Mesendoderm (in vitro differentiated cells): Measurements from ENCODE around the gene MEIS1.

ENCODE experiments used
- DNase-seq: peaks from one replicate; pipeline ENCODE4 v3.0.0; 2013
- H2AK5ac ChIP-seq: 2 replicates; pipeline ENCODE4 v1.6.1; 2013; ENCODE audit warnings: low read length, inconsistent platforms
- H2BK120ac ChIP-seq: 2 replicates; pipeline ENCODE4 v1.6.1; 2013; ENCODE audit warnings: low read depth, mild to moderate bottlenecking, low read length, moderate library complexity, mixed read lengths
- H2BK15ac ChIP-seq: replicated peaks from 2 replicates; pipeline ENCODE4 v1.6.1; 2013; ENCODE audit warnings: low read depth, mild to moderate bottlenecking, moderate library complexity
- H2BK5ac ChIP-seq: 2 replicates; pipeline ENCODE4 v1.6.1; 2013; ENCODE audit warnings: low read length, inconsistent platforms
- H3K18ac ChIP-seq: 2 replicates; pipeline ENCODE4 v1.6.1; 2013; ENCODE audit warnings: mild to moderate bottlenecking, low read length, mixed read lengths
- H3K23ac ChIP-seq: one replicate; pipeline ENCODE4 v1.6.1; 2013; ENCODE audit warnings: low read length
- H3K27ac ChIP-seq: 2 replicates; pipeline ENCODE4 v1.5.1; 2013; ENCODE audit warnings: low read depth, mild to moderate bottlenecking, inconsistent platforms, low read length, moderate library complexity
- H3K27me3 ChIP-seq: 2 replicates; pipeline ENCODE4 v1.6.1; 2013; ENCODE audit warnings: low read length, control low read depth, mild to moderate bottlenecking, inconsistent platforms; ENCODE audit not compliant: insufficient read depth, poor library complexity
- H3K36me3 ChIP-seq: 2 replicates; pipeline ENCODE4 v1.6.1; 2013; ENCODE audit warnings: low read length, inconsistent platforms; ENCODE audit not compliant: control insufficient read depth, insufficient read depth
- H3K4ac ChIP-seq: one replicate; pipeline ENCODE4 v1.6.1; 2013; ENCODE audit warnings: low read depth, mild to moderate bottlenecking, low read length, moderate library complexity
- H3K4me1 ChIP-seq: 2 replicates; pipeline ENCODE4 v1.6.1; 2013; ENCODE audit warnings: low read depth, low read length, inconsistent platforms; ENCODE audit not compliant: control insufficient read depth
- H3K4me2 ChIP-seq: 2 replicates; pipeline ENCODE4 v1.6.1; 2013; ENCODE audit warnings: low read length
- H3K4me3 ChIP-seq: 2 replicates; pipeline ENCODE4 v1.5.1; 2013; ENCODE audit warnings: mild to moderate bottlenecking, low read length
- H3K56ac ChIP-seq: one replicate; pipeline ENCODE4 v1.6.1; 2013; ENCODE audit warnings: low read length
- H3K79me1 ChIP-seq: 2 replicates; pipeline ENCODE4 v1.6.1; 2013; ENCODE audit warnings: low read length, inconsistent platforms
- H3K79me2 ChIP-seq: 2 replicates; pipeline ENCODE4 v1.6.1; 2013; ENCODE audit warnings: mild to moderate bottlenecking, low read length; ENCODE audit not compliant: control insufficient read depth, insufficient read depth
- H3K9ac ChIP-seq: 2 replicates; pipeline ENCODE4 v1.6.1; 2013; ENCODE audit warnings: low read length, inconsistent platforms
- H4K5ac ChIP-seq: one replicate; pipeline ENCODE4 v1.6.1; 2013; ENCODE audit warnings: low read length
- H4K8ac ChIP-seq: one replicate; pipeline ENCODE4 v1.6.1; 2013; ENCODE audit warnings: low read depth, mild to moderate bottlenecking, control low read depth, low read length, moderate library complexity
- WGBS: extraction: QIAGEN DNeasy Blood & Tissue Kit; methylation state at CpG from one replicate; pipeline ENCODE4 v1.1.7; 2013; ENCODE audit warnings: low lambda C conversion rate, missing lambda C conversion rate; ENCODE audit not compliant: insufficient coverage; ENCODE audit errors: extremely low coverage; 5-methylcytosine and 5-hydroxymethylcytosine counted together

The MEIS1 gene

DNA sequence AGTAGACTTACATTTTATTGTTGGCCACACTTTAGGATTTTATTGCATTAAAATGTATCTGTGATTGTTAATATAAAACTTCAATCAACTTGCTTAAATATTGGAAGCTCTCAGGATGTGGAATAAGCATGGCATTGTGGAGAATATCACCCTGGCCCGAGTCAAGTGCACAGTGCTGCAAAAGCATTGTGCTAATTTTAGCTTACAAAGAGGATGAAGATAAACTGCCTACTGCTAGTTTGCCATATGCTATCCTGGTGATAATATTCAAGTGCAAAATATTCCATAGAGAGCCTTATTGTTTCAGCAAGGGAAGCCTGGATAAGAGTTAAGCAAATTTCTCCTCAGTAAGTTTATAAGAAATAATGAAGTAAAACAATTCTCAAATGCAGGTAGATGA lies 54.5 kb downstream of the MEIS1 start:
- no peaks in the 10 kb centered on the region for H3K79me1 ChIP-seq
- no peak overlapping the region for H3K56ac ChIP-seq
- WGBS, result no CpG with 5 or more reads among the region's 1 CpG

GRCh38 chr2:66490588-66491001 lies 55.7 kb downstream of the MEIS1 start:
- Histone ChIP-seq H3K36me3 (no peaks in the 10 kb centered on the region), H2BK15ac (no peak overlapping the region), H3K18ac (no peak overlapping the region), H3K4me3 (no peak overlapping the region), H3K79me1 (no peaks in the 10 kb centered on the region), H3K9ac (no peak overlapping the region), H3K27ac (no peak overlapping the region), H3K79me2 (no peaks in the 10 kb centered on the region), H3K27me3 (no peaks in the 10 kb centered on the region), H4K8ac (no peak overlapping the region), H3K4ac (no peak overlapping the region), H3K56ac (no peak overlapping the region), H2AK5ac (no peak overlapping the region), H2BK5ac (no peak overlapping the region), H3K4me2 (no peak overlapping the region), H3K4me1 (peaks cover 2% of the 10 kb centered on the region), H4K5ac (peak overlapping the region; percentile 16), H3K23ac (no peak overlapping the region), H2BK120ac (peak overlapping the region; percentile 38)
- WGBS, result no CpG with 5 or more reads among the region's 3 CpGs
- DNase-seq, result no peak

More for the DNA sequence above, 54.5 kb downstream of the MEIS1 start:
- H2BK5ac ChIP-seq, result no peak overlapping the region
- no peak overlapping the region for H3K27ac ChIP-seq
- no peak overlapping the region for H3K4ac ChIP-seq
- no peak overlapping the region for H3K18ac ChIP-seq
- H3K23ac ChIP-seq, result no peak overlapping the region
- H2AK5ac ChIP-seq, result no peak overlapping the region
- H3K79me2 ChIP-seq, result no peaks in the 10 kb centered on the region
- H3K4me2 ChIP-seq, result no peak overlapping the region
- no peak overlapping the region for H3K9ac ChIP-seq
- no peaks in the 10 kb centered on the region for H3K27me3 ChIP-seq
- no peak overlapping the region for H4K8ac ChIP-seq
- peaks cover 2% of the 10 kb centered on the region for H3K4me1 ChIP-seq
- DNase-seq, result no peak
- no peaks in the 10 kb centered on the region for H3K36me3 ChIP-seq
- no peak overlapping the region for H3K4me3 ChIP-seq
- no peak overlapping the region for H4K5ac ChIP-seq
- H2BK120ac ChIP-seq, result no peak overlapping the region
- H2BK15ac ChIP-seq, result no peak overlapping the region

GRCh38 chr2:66494708-66495107 lies 59.8 kb downstream of the MEIS1 start:
- Histone ChIP-seq H3K79me1 (no peaks in the 10 kb centered on the region), H3K18ac (no peak overlapping the region), H4K5ac (no peak overlapping the region), H3K36me3 (no peaks in the 10 kb centered on the region), H3K27ac (no peak overlapping the region), H3K4me2 (no peak overlapping the region), H2BK5ac (no peak overlapping the region), H3K27me3 (no peaks in the 10 kb centered on the region), H3K79me2 (no peaks in the 10 kb centered on the region), H3K23ac (no peak overlapping the region), H2BK120ac (no peak overlapping the region), H3K9ac (no peak overlapping the region), H3K56ac (no peak overlapping the region), H3K4me1 (peaks cover 2% of the 10 kb centered on the region), H2AK5ac (no peak overlapping the region), H2BK15ac (no peak overlapping the region), H4K8ac (no peak overlapping the region), H3K4ac (no peak overlapping the region), H3K4me3 (no peak overlapping the region)
- DNase-seq, result no peak
- WGBS, result no CpG with 5 or more reads among the region's 6 CpGs

- Histone ChIP-seq H3K36me3 (no peaks in the 10 kb centered on the region), H3K79me1 (no peaks in the 10 kb centered on the region), H4K8ac (no peak overlapping the region), H2AK5ac (no peak overlapping the region), H2BK15ac (no peak overlapping the region), H3K4me3 (no peak overlapping the region), H2BK120ac (no peak overlapping the region), H3K79me2 (no peaks in the 10 kb centered on the region), H3K18ac (no peak overlapping the region), H3K9ac (no peak overlapping the region), H3K4me1 (no peaks in the 10 kb centered on the region), H4K5ac (no peak overlapping the region), H3K4me2 (no peak overlapping the region), H3K27me3 (no peaks in the 10 kb centered on the region), H2BK5ac (no peak overlapping the region), H3K4ac (no peak overlapping the region), H3K56ac (no peak overlapping the region), H3K27ac (no peak overlapping the region), H3K23ac (no peak overlapping the region)
- no CpG with 5 or more reads among the region's 13 CpGs for WGBS
- peak; percentile 80 for DNase-seq
Measured at GRCh38 chr2:66495788-66496640, 61.1 kb downstream of the MEIS1 start.

- Histone ChIP-seq H4K5ac (no peak overlapping the region), H3K18ac (no peak overlapping the region), H3K4me3 (no peak overlapping the region), H2BK120ac (no peak overlapping the region), H3K79me2 (no peaks in the 10 kb centered on the region), H3K9ac (no peak overlapping the region), H3K56ac (no peak overlapping the region), H3K27ac (no peak overlapping the region), H3K36me3 (no peaks in the 10 kb centered on the region), H2BK5ac (no peak overlapping the region), H3K4ac (no peak overlapping the region), H2BK15ac (no peak overlapping the region), H3K79me1 (no peaks in the 10 kb centered on the region), H3K27me3 (no peaks in the 10 kb centered on the region), H3K4me1 (no peaks in the 10 kb centered on the region), H4K8ac (no peak overlapping the region), H3K4me2 (no peak overlapping the region), H2AK5ac (no peak overlapping the region), H3K23ac (no peak overlapping the region)
- DNase-seq, result peak; percentile 55
- no CpG with 5 or more reads among the region's 5 CpGs for WGBS
Measured at GRCh38 chr2:66496670-66497420, 61.9 kb downstream of the MEIS1 start.
